Occipital lobe (tissue), 2 donors: ENCODE results near the gene GNAQ. TPM values are rescaled to one million over a fixed set of nuclear protein-coding genes. Genes with fewer than 3 reads are reported as not detected.
A peak's percentile ranks its signal among the peaks of the same experiment; 100 is the strongest.
"Not testable (repeated sequence)": the region's sequence is repeated elsewhere in the genome, so short reads cannot be mapped to it uniquely, and the experiment has no call there.

Experiments
- DNase-seq: peaks from one replicate; lab custom pipeline; 2025; lab: John Stamatoyannopoulos, UW
- total RNA-seq: library from RNA; depleted of rRNA; stranded (reverse); fragments of >200 nt; gene quantifications from one replicate; pipeline ENCODE4 v1.2.3, GENCODE V29; 2014

The GNAQ gene
- total RNA-seq, 1 donor from 2014 or later = 169 TPM

GRCh38 chr9:77743386-77743785 is 288.2 kb downstream of the GNAQ start:
- no peak for DNase-seq

- no peak for DNase-seq
Measured at GRCh38 chr9:77738932-77739331, 292.7 kb downstream of the GNAQ start.

- peak; percentile 34 for DNase-seq
Measured at GRCh38 chr9:77735494-77735893, 296.1 kb downstream of the GNAQ start.

- DNase-seq = no peak
Measured at GRCh38 chr9:77731930-77732329, 299.7 kb downstream of the GNAQ start.

GRCh38 chr9:77731008-77731698 is 300.5 kb downstream of the GNAQ start:
- DNase-seq = no peak

- no peak for DNase-seq
Measured at GRCh38 chr9:77729177-77729576, 302.4 kb downstream of the GNAQ start.

- no peak for DNase-seq
Measured at GRCh38 chr9:77726814-77727213, 304.8 kb downstream of the GNAQ start.

- DNase-seq = no peak
Measured at GRCh38 chr9:77726289-77726688, 305.3 kb downstream of the GNAQ start.

GRCh38 chr9:77725820-77726219 is 305.8 kb downstream of the GNAQ start:
- no peak for DNase-seq

- no peak for DNase-seq
Measured at GRCh38 chr9:77725046-77725694, 306.4 kb downstream of the GNAQ start.

GRCh38 chr9:77721156-77721555 is 310.5 kb downstream of the GNAQ start:
- DNase-seq = not testable (repeated sequence)

- no peak for DNase-seq
Measured at GRCh38 chr9:77719321-77719720, 312.3 kb downstream of the GNAQ start.

- DNase-seq = not testable (repeated sequence)
Measured at GRCh38 chr9:77718298-77718640, 313.3 kb downstream of the GNAQ start.

GRCh38 chr9:77717608-77718297 is 313.9 kb downstream of the GNAQ start:
- not testable (repeated sequence) for DNase-seq

- DNase-seq = no peak
Measured at GRCh38 chr9:77714077-77714549, 317.5 kb downstream of the GNAQ start.

GRCh38 chr9:77712533-77713130 is 319.0 kb downstream of the GNAQ start:
- no peak for DNase-seq

- DNase-seq = no peak
Measured at GRCh38 chr9:77710965-77711648, 320.5 kb downstream of the GNAQ start.

- DNase-seq = no peak
Measured at GRCh38 chr9:77710316-77710715, 321.3 kb downstream of the GNAQ start.

GRCh38 chr9:77708064-77708815 is 323.4 kb downstream of the GNAQ start:
- DNase-seq = no peak

GRCh38 chr9:77707383-77708063 is 324.1 kb downstream of the GNAQ start:
- no peak for DNase-seq
